Common myeloid progenitor, CD34-positive (primary cell): Measurements from ENCODE around the gene TTLL6.

Source experiments
- CTCF ChIA-PET: fragments of 350-600 bp; sonication (Branson Sonifier 250); formaldehyde crosslinking; loops from one replicate; lab custom pipeline; 2021; ENCODE audit warnings: antibody characterized with exemption; lab: Charles Lee
- POLR2A ChIA-PET: fragments of 350-600 bp; sonication (Branson Sonifier 250); formaldehyde crosslinking; loops from one replicate; lab custom pipeline; 2021; ENCODE audit warnings: antibody characterized with exemption; lab: Charles Lee
- DNase-seq, 3 donors: peaks; one replicate each; pipeline versions ENCODE4 v3.0.0 to v3.0.0-alpha.2; 2013
- H3K27ac ChIP-seq, 2 experiments: 1 replicate in 1 of 2; 2 replicates in 1 of 2; pipeline ENCODE4 v1.7.0; 2013; ENCODE audit warnings: inconsistent platforms in 2 of 2, low read length in 2 of 2, mild to moderate bottlenecking in 2 of 2, low read depth in 1 of 2, moderate library complexity in 1 of 2; ENCODE audit not compliant: severe bottlenecking in 2 of 2, insufficient read depth in 1 of 2, poor library complexity in 1 of 2
- H3K27me3 ChIP-seq, 5 experiments: replicated peaks in 2 of 5; 1 replicate in 3 of 5; 2 replicates in 2 of 5; pipeline versions ENCODE4 v1.6.1 to v1.7.0; 2013; ENCODE audit warnings: low read length in 4 of 5, mild to moderate bottlenecking in 2 of 5, moderate library complexity in 2 of 5, inconsistent platforms in 1 of 5; ENCODE audit not compliant: insufficient read depth in 5 of 5, control insufficient read depth in 4 of 5
- H3K36me3 ChIP-seq, 4 experiments: 1 replicate in 2 of 4; 2 replicates in 2 of 4; pipeline versions ENCODE4 v1.6.1 to v1.7.0; 2013; ENCODE audit warnings: low read length in 3 of 4, control low read depth in 1 of 4, mild to moderate bottlenecking in 1 of 4; ENCODE audit not compliant: control insufficient read depth in 4 of 4, insufficient read depth in 4 of 4
- H3K4me1 ChIP-seq, 4 experiments: 1 replicate in 3 of 4; 2 replicates in 1 of 4; pipeline versions ENCODE4 v1.6.1 to v1.7.1; 2013; ENCODE audit warnings: low read length in 3 of 4, mild to moderate bottlenecking in 3 of 4, control low read depth in 1 of 4, inconsistent platforms in 1 of 4, moderate library complexity in 1 of 4; ENCODE audit not compliant: control insufficient read depth in 4 of 4, insufficient read depth in 4 of 4; ENCODE audit errors: control extremely low read depth in 1 of 4
- H3K4me3 ChIP-seq, 7 experiments: 1 replicate in 4 of 7; 2 replicates in 3 of 7; pipeline versions ENCODE4 v1.5.1 to v1.7.0; 2013; ENCODE audit warnings: mild to moderate bottlenecking in 7 of 7, low read length in 6 of 7, moderate library complexity in 6 of 7, inconsistent platforms in 2 of 7, low read depth in 2 of 7, control low read depth in 1 of 7; ENCODE audit not compliant: insufficient read depth in 4 of 7, control insufficient read depth in 1 of 7; ENCODE audit errors: extremely low read depth in 1 of 7
- H3K9me3 ChIP-seq, 5 experiments: 1 replicate in 4 of 5; 2 replicates in 1 of 5; pipeline versions ENCODE4 v1.6.1 to v1.7.1; 2013; ENCODE audit warnings: low read length in 4 of 5, mild to moderate bottlenecking in 2 of 5, inconsistent platforms in 1 of 5, low read depth in 1 of 5, moderate library complexity in 1 of 5; ENCODE audit not compliant: control insufficient read depth in 4 of 5, insufficient read depth in 2 of 5; ENCODE audit errors: control extremely low read depth in 1 of 5
- WGBS: methylation state at CpG from one replicate; pipeline ENCODE4 v1.1.5; 2013; ENCODE audit not compliant: insufficient coverage; 5-methylcytosine and 5-hydroxymethylcytosine counted together

TTLL6 gene

GRCh38 chr17:48722201-48722907 lies 94.7 kb downstream of the TTLL6 start, which contains the start of gene PRAC1:
Gene PRAC1, minus strand, starts transcription at chr17:48722518. Its CDS starts 126 bp downstream, at chr17:48722392.
- Histone ChIP-seq H3K36me3 (no peaks in the 10 kb centered on the region), H3K9me3 (peaks cover 0 to 3% (median 0%) of the 10 kb centered on the region in 5 experiments), H3K27ac (no peak within 1 kb of the TSS), H3K27me3 (peaks cover 18 to 100% (median 73%) of the 10 kb centered on the region in 5 experiments), H3K4me1 (peaks cover 0 to 17% (median 4%) of the 10 kb centered on the region in 4 experiments), H3K4me3 (no peak within 1 kb of the TSS)
- no peak for DNase-seq
- 11% methylated on average over 16 of the region's 21 CpGs for WGBS
- ChIA-PET CTCF (interaction anchor here (0.6 to 11.1 kb wide), 11 partner anchors 11 to 157 kb away, joined by 3 to 130 read pairs (median 5); no protein-coding TSS in a partner anchor), POLR2A (interaction anchor here (0.5 kb wide), 1 partner anchor 161 kb away, joined by 4 read pairs; no protein-coding TSS in a partner anchor)

- POLR2A ChIA-PET: no interaction called here
- Histone ChIP-seq H3K4me1 (peaks cover 0 to 17% (median 4%) of the 10 kb centered on the region in 4 experiments), H3K27ac (no peak overlapping the region), H3K4me3 (no peak overlapping the region), H3K9me3 (peaks cover 0 to 3% (median 0%) of the 10 kb centered on the region in 5 experiments), H3K36me3 (no peaks in the 10 kb centered on the region), H3K27me3 (peaks cover 14 to 100% (median 65%) of the 10 kb centered on the region in 5 experiments)
- DNase-seq: no peak
- CTCF ChIA-PET: interaction anchor here (1.0 to 11.1 kb wide), 6 partner anchors 7 to 158 kb away, joined by 3 to 92 read pairs (median 6); partner anchors contain the start of gene HOXB13
- no CpG with 5 or more reads among the region's 1 CpG for WGBS
Measured at GRCh38 chr17:48721009-48721402, 96.0 kb downstream of the TTLL6 start.

DNA sequence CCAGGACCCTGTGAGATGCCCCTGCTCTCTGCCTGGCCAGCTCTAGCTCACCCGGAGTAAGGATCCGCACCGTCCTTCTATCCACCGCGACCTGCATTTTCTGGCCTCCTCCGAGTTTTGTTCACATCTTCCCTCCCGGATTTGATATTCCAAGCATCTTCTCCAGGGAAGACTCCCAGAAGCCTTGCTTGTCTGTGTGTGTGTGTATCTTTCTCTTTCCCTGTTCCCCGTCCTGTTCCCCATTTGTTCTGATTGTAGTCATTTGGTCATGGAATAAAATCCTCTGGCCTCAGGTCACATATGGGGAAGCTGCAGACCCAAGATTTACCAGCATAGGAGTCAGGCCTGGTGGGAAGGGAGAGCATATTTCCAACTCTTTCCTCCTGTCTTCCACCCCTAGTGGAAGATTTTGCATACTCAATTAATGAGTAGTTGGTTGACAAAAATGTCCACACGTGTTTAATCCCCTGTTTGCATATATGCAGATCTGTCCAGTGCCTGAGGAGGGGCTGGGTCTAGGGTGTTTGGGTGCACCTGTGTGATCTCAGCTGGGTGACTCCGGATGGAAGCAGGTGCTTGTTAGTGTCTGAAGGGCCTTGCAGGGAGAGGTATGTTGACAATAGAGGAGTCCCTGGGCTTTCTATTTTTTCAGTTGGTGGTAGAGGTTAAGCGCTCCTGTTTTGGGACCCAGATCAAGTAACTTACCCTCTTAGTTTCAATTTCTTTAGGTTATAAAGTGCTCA lies 96.6 kb downstream of the TTLL6 start:
- CTCF ChIA-PET: interaction anchor here (1.0 to 11.1 kb wide), 7 partner anchors 8 to 158 kb away, joined by 3 to 92 read pairs (median 5); partner anchors contain the start of gene HOXB13
- Histone ChIP-seq H3K4me1 (peaks cover 0 to 17% (median 4%) of the 10 kb centered on the region in 4 experiments), H3K4me3 (no peak overlapping the region), H3K27me3 (peaks cover 15 to 100% (median 62%) of the 10 kb centered on the region in 5 experiments), H3K27ac (no peak overlapping the region), H3K9me3 (peaks cover 0 to 3% (median 0%) of the 10 kb centered on the region in 5 experiments), H3K36me3 (no peaks in the 10 kb centered on the region)
- no peak for DNase-seq
- 29% methylated on average over 8 of the region's 11 CpGs for whole genome bisulfite sequencing
- POLR2A ChIA-PET: no interaction called here

DNA sequence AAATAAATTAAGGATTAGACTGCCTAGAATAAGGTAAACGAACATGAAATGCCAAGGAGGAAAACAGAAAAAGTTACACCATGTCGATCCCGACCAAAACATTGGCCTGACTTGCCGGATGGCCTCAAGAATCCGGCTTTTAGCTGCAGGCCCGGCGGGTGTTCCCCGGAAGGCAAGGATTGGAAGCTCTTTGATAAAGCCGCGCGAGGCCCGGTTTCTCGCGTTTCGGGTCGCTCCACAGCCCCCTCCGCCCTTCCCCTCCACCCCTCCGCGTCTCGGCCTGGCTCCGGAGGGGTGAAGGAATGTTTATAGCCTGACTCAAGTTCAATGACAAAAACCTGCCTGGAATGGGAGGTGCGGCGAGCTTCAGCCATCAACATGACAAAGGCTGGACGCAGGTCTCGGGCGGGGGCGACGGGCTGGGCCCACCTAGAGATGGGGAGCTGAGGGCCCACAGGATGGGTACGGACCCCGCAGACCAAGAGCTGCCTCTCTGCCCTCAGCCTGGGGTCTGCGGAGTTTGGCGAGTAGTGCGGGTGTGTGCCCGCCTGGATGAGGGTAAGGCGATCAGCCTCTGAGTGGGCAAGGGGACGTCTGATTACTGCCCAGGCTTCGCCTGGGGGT lies 97.3 kb downstream of the TTLL6 start:
- POLR2A ChIA-PET: no interaction called here
- WGBS: 8% methylated on average over 33 of the region's 37 CpGs
- no peak for DNase-seq
- H3K9me3 ChIP-seq: peaks cover 0 to 3% (median 0%) of the 10 kb centered on the region in 5 experiments
- no peak overlapping the region for H3K4me3 ChIP-seq
- peaks cover 13 to 99% (median 56%) of the 10 kb centered on the region in 5 experiments for H3K27me3 ChIP-seq
- peaks cover 0 to 11% (median 2%) of the 10 kb centered on the region in 4 experiments for H3K4me1 ChIP-seq
- H3K36me3 ChIP-seq: no peaks in the 10 kb centered on the region
- CTCF ChIA-PET: interaction anchor here (0.9 to 11.1 kb wide), 8 partner anchors 9 to 159 kb away, joined by 3 to 92 read pairs (median 4); partner anchors contain the start of gene HOXB13
- H3K27ac ChIP-seq: no peak overlapping the region

GRCh38 chr17:48718761-48719641 lies 98.0 kb downstream of the TTLL6 start:
- no peak overlapping the region for H3K4me3 ChIP-seq
- H3K4me1 ChIP-seq: peaks cover 0 to 7% (median 2%) of the 10 kb centered on the region in 4 experiments
- H3K27me3 ChIP-seq: peaks cover 13 to 97% (median 54%) of the 10 kb centered on the region in 5 experiments
- ChIA-PET POLR2A (no interaction called here), CTCF (interaction anchor here (0.9 to 11.1 kb wide), 7 partner anchors 10 to 149 kb away, joined by 3 to 92 read pairs (median 3); partner anchors contain the start of gene HOXB13)
- DNase-seq: peak in 1 of 3 donors; percentile 46
- peaks cover 0 to 3% (median 0%) of the 10 kb centered on the region in 5 experiments for H3K9me3 ChIP-seq
- H3K36me3 ChIP-seq: no peaks in the 10 kb centered on the region
- WGBS: 3% methylated on average over 63 of the region's 80 CpGs
- no peak overlapping the region for H3K27ac ChIP-seq
